ENCODE measurements around the gene NLRP3. TPM values are rescaled to one million over a fixed set of nuclear protein-coding genes. Genes with fewer than 3 reads are reported as not detected.

The NLRP3 gene
- total RNA-seq, 2 donors from 2014 or later: 0.22 to 2.2 TPM

- no peak overlapping the region for H3K27ac ChIP-seq
- no peak for DNase-seq
- TF ChIP-seq CTCF (IDR thresholded peaks at IDR 0.05): no peak
- H3K9me3 ChIP-seq: no peaks in the 10 kb centered on the region
- no peaks in the 10 kb centered on the region for H3K36me3 ChIP-seq
- no peak overlapping the region for H3K4me3 ChIP-seq
- H3K9ac ChIP-seq (ENCODE audit: low read depth in 2 of 2, low read length in 2 of 2): no peak overlapping the region
- peaks cover 3% of the 10 kb centered on the region for H3K4me1 ChIP-seq
- intact Hi-C loops (cut with DNase I): no loop called here
- no peaks in the 10 kb centered on the region for H3K27me3 ChIP-seq
These were observed 78.8 kb downstream of the NLRP3 start for GRCh38 chr1:247494767-247495166.

GRCh38 chr1:247496581-247497285, 80.8 kb downstream of the NLRP3 start:
- H3K27me3 ChIP-seq: no peaks in the 10 kb centered on the region
- no peak overlapping the region for H3K4me3 ChIP-seq
- intact Hi-C loops (cut with DNase I): no loop called here
- DNase-seq: no peak
- peaks cover 3% of the 10 kb centered on the region for H3K4me1 ChIP-seq
- H3K9me3 ChIP-seq: no peaks in the 10 kb centered on the region
- no peak for TF ChIP-seq CTCF (IDR thresholded peaks at IDR 0.05)
- H3K36me3 ChIP-seq: no peaks in the 10 kb centered on the region
- no peak overlapping the region for H3K9ac ChIP-seq (ENCODE audit: low read depth in 2 of 2, low read length in 2 of 2)
- no peak overlapping the region for H3K27ac ChIP-seq

Other genes with a start within 250 kb of the NLRP3 start
- gene ZNF124, start 244.2 kb upstream of the NLRP3 start, total RNA-seq: 10 to 100 TPM; 31.6 to 43.2 TPM
- not detected for gene VN1R5, start 160.1 kb upstream of the NLRP3 start, total RNA-seq
- 10 to 100 TPM; 11.7 to 15.6 TPM for gene ZNF496, start 84.3 kb upstream of the NLRP3 start, total RNA-seq
- not detected for gene OR2B11, start 41.9 kb downstream of the NLRP3 start, total RNA-seq
- not detected for gene OR2C3, start 120.3 kb downstream of the NLRP3 start, total RNA-seq
- under 1 TPM; 0.40 to 0.48 TPM for gene GCSAML, start 133.0 kb downstream of the NLRP3 start, total RNA-seq
- gene OR2G2, start 172.2 kb downstream of the NLRP3 start, total RNA-seq: not detected
- not detected for gene OR2G3, start 189.4 kb downstream of the NLRP3 start, total RNA-seq

All from colonic mucosa (tissue), 4 donors.